Stimulated activated naive CD4-positive, alpha-beta T cell treated with Interleukin-2 at 50 U/mL for 16 hours (primary cell): ENCODE results near the gene RAD51B.

Source experiments
- DNase-seq: peaks from one replicate; lab custom pipeline; 2025; lab: John Stamatoyannopoulos, UW

Gene RAD51B

DNA sequence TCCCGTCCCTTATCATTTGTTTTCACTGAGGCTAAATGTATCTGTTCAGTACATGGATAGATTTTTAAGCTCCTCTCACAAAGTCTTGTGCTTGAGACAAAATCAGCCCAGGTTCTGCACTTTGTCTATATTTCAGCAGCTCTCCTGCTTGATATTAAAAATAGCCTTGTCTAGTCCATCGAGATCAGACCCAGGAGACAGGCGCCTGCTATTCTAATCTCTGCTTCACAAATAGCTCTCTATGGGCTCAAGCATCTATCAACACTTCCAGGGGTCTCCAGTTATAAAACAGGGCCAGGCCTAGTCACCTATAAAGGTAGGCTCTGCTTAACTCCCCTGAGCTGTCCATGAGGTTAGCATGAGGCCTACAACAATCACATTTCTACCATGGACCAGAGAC, 910.8 kb downstream of the RAD51B start:
- no peak for DNase-seq

DNA sequence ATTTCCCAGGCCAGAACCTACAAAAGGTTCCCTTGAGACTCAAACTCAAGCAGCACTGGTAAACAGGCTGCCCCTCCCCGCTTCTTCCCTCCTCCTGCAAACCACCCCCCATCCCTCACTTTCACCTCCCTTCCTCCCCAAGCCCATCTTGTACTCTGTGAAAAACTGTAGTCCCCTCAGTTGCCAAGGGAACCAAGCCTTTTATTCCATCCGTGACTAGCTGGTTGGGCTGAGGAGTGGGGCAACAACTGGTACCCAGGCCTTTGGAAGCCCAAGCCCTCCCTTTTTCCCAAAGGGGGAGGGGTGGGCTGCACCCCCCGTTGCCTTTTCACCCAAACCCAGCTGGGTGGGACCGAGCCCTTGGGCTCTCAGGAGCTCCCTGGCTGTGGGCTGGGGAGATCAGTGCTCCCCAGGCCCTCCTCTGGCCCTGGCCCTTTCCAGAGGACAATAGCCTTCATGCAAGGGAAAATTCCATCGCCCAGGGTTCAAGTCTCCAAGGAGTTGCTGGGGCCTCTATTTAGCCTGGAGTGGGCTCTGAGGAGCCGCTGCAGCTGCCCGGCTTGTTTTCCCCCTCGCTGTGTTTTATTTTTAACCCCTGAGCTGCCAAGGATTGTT, 911.3 kb downstream of the RAD51B start:
- DNase-seq, result no peak

DNA sequence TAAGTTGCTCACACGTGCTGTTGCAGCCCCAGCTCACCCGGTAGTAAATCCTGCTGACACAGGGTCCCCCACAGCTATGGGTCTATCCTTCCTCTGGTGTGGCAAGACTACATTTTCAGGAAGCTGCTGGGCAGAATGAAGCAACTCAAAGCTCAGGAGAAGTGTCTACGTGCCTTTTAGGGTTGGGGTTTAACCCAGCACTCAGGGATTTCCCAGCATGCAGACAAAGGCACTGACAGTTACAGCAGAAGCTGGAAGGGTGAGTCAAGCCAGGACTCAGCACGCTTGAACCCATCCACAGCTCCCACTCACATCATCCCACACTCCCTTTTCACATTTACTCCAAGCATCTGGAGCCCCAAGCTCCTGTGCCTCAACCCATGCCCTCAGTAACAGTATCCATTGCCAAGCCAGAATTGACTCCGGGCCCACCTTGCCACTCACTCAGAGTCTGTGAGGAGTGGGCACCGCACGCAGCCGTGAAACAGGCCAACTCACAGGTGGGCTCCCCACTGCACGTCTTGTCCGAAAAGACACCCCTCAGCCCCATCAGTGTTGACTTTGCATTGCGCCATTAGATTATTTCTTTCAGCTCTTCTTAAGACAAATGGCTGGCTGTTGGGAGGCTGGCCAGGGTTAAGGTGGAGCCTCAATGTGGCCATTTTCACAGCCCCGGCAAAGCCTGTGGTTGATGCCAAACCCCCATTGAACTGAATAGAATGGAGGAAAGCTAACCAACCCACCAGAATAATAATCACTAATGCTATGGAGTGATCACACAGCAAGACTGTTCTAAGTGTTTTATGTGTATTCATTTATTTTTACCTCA, 913.7 kb downstream of the RAD51B start:
- no peak for DNase-seq

DNA sequence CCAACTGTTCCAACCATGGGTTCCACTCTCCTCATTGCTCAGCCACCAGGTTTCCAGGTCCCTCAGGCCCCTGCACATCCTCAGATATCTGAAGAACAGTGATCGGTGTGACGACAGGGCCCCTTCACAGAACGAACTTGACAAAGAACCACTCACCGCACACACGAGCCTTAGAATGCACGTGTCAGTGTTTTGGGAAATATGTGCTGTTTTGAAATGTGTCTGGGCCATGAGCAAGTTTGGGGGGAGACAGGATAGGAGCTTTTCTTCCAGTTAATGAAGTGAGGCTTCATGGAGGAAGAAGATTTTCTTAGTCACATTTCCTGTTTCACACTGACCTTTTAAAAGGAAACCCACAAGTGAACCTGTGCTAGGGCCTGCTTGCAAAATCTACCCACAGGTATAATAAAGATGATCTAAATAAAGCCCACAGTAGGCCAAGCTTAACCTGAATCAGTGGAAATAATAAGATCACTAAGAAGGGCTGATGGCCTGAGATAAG, 914.7 kb downstream of the RAD51B start:
- peak; percentile 19 for DNase-seq

DNA sequence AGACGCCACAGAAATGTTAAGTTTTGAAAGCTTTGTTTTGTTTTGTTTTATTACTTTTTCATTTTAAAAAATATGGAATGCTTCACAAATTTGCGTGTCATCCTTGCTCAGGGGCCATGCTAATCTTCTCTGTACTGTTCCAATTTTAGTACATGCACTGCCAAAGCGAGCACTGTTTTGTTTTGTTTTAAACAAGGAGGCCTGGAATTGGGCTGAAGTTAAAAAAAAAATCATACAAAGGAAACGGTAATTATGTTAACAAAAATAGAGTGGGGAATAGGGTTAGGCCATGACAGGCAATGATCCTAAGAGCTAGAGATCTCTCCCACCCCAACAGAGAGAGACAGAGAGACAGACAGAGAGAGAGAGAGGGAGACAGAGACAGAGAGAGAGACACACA, 916.3 kb downstream of the RAD51B start:
- no peak for DNase-seq

DNA sequence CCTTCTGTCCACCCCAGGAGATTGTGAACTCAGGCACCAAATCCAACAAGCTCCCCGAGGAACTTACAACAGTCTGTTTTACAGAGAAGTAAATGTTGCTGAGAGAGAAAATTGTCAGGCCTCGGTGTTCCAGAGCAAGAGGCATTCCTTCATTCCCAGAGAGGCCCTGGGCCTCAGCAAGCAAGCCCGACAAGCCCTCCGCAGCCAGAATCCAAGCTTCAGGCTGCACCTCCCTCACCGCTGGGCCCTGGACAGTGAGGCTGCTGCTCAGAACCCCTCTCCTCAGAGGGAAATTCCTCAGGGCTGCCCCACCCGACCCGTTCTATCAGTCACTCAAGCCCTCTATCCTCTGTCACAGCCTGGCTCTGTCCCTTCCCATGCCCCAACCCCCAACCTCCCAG, 916.9 kb downstream of the RAD51B start:
- DNase-seq, result no peak

DNA sequence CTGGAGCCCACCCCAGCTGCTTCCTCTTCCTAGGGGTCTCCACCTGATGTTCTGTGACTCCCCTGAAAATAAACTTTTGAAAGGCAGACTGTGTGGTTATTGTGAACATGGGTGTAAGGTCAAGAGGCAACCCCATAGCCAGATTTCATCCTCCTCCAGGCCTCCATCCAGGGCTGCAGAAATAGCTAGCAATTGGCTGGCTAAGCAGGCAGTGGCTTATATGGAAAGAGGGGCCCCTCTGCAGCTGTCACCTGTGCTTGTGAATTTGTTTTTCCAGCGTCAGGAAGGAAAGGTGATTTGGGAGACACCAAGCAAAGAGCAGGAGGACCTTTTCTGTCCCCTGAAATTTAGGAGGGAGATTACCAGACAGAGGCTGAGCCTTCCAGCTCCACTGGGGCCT, 917.5 kb downstream of the RAD51B start:
- DNase-seq, result no peak

DNA sequence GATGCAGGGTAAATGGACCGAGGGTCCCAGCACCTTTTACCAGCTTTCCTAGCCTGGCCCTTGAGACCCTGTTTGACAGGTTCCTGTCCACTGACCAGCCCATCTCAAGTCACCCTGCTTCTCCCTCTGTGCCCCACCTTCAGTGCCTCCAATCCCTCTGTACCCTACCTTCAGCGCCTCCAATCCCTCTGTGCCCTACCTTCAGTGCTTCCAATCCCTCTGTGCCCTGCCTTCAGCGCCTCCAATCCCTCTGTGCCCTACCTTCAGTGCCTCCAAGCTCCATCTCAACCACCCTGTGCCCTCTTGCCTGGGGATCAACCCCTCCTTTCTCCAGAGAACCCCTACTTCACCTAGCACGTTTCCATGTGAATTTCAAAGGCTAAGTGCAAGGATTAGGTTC, 919.0 kb downstream of the RAD51B start:
- DNase-seq, result no peak

DNA sequence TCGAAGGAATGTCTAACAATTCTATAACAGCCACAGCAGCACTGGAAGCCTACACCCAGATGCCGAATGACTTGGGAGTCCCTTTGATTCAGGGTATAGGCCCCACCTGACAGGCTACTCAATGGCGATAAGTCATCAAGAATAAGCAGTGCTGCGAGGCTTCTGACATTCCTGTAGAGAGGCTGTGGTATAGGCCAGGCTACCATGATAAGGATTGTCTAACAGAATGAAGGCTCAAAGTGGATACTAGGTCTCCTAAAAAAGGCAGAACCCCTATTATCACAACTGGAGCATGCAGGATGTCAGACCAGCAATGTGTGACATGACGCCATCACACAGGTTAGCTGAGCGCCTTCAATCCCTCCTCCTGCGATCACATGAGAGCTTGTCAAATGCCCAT, 920.1 kb downstream of the RAD51B start:
- no peak for DNase-seq

DNA sequence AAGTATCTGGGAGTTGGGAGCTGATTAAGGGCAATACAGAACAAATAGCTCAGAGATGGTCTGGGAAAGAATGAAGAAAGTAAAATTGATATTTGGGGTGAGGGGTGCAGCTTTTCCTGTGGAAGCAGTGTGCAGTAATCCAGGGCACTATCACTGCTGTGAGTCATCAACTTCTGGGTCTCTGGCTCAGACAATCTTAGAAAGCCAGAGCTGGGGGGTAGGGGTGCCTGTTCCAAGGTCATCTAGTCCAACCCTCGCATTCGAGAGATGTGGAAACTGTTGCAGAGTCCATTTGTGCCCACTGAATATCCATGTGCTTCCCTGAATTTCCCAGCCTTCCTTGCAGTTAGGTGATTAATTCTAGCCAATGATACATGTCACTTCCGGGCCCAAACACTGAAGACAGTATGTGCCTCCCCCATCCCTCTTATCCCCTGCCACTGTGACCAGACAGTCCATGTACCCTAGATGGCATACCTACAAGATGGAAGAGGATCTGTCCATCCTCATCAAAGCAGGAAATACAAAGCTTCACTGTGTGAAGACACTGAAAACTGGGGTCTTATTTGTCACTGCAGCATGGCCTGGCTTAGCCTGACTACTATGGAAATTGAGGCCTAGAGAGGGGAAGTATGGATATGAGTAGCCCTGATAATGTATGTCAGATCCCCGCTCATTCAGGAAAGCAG, 921.4 kb downstream of the RAD51B start:
- no peak for DNase-seq

DNA sequence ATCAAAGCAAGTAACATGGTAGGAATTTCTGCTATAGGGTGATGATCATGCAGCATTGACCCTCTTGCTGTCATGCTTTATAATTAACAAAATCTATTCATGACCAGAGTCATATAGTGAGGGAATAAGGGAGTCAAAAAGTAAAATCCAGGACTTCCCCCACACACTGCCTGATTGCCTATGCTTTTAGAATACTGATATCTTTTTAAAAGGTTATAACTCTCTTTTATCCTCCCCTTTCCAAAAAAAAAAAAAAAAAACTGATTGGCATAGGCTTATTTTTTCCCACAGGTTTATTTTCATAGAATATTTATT, 921.9 kb downstream of the RAD51B start:
- DNase-seq, result no peak

DNA sequence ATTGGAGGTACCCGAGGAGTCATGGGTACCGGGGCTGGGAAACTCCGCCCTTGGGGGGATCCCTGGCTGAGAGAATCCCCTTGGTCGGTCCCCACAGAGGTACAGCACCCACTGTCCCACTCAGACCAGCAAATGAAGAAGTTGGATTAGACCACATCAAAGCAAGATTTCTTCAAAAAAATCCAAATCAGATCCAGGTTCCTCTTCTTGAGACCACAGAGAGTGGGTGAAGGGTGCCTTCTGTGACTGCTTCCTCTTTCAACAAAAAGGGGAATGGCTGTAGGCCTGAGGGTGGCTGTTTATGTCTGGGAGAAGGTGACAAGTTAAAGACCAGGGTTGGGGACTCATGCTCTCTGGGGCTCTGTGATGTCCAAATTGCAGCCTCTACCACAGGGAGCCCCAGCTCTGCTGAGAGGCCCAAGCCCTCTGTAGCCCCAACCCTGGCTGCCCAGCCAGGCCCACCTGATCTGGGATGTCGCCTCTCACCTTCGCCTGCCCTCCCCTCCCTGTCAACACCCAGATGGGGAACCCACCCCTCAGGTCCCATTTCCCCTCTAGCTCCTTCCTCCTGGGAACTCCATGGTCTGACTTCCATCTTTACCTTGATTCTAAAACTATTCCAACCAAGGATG, 922.4 kb downstream of the RAD51B start:
- DNase-seq, result no peak

DNA sequence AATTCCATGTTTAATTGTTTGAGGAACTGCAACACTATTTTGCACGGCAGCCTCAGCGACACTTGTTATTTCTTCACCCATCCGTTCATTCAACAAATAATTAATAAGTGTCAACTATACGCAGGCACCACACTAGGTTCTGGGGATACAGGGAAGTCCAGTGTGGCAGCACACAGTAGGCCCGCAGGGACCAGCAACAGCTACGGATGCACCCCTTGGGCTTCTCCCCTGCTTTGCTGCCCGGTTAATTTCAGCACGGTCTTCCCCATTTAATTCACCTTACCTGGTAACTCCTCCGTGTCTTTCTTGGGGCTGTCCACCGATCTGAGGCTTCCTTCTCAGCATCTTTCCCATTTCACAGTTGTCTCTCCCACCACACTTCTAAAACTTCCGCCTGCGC, 925.0 kb downstream of the RAD51B start:
- DNase-seq, result no peak

DNA sequence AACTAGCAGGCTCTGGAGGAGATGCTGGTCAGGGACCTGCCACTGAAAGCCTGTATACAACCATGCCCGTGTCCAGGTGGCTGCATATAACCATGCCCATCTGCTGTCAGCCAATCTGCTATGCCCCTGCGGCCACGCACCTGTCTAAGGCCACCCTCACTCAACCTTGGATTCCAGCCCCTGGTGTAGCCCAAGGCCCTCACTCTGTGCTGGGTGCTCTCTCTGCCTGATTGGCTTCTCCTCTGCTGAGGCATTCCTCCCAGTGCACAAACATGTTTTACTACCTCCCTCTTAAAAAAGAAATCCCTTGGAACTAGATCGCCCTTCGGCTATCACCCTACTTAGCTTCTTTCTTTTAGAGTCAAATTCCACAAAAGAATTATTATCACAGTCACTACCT, 927.8 kb downstream of the RAD51B start:
- DNase-seq, result no peak

DNA sequence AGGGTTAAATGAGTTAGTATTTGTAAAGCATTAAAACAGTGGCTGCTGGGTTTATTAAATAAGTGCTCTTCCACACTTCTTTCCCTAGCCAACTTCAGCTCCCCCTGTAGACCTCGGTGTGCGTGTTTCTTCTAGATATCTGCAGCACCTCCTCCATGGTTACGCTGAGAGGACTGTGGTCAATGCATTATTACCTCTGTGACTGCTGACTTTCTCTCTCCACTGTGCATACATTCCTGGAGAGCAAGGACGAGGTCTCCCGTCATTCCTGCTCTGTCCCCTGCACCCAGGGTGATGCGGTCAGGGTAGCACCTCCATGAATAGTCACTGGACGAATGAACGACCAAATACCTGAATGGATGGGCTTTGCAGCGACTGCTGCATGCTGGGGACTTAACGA, 928.7 kb downstream of the RAD51B start:
- no peak for DNase-seq

DNA sequence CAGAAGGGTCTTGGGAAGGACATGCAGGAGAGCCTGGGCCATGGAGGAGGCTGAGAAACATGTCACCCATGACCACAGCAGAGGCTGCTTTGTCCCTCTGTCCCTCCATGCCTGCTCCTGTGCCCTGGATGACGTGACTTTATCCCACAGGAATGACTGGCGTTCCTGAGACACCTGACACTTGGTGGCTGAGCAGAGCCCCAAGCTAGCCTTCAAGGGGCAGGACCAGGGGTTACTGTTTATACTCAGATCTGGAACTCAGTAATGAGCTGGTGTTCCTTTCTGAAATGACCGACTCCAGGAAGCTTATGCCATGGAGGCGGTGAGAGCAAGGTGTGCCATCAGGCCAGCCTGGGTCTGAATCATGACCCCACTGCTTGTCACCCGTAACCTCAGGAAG, 929.1 kb downstream of the RAD51B start:
- no peak for DNase-seq

DNA sequence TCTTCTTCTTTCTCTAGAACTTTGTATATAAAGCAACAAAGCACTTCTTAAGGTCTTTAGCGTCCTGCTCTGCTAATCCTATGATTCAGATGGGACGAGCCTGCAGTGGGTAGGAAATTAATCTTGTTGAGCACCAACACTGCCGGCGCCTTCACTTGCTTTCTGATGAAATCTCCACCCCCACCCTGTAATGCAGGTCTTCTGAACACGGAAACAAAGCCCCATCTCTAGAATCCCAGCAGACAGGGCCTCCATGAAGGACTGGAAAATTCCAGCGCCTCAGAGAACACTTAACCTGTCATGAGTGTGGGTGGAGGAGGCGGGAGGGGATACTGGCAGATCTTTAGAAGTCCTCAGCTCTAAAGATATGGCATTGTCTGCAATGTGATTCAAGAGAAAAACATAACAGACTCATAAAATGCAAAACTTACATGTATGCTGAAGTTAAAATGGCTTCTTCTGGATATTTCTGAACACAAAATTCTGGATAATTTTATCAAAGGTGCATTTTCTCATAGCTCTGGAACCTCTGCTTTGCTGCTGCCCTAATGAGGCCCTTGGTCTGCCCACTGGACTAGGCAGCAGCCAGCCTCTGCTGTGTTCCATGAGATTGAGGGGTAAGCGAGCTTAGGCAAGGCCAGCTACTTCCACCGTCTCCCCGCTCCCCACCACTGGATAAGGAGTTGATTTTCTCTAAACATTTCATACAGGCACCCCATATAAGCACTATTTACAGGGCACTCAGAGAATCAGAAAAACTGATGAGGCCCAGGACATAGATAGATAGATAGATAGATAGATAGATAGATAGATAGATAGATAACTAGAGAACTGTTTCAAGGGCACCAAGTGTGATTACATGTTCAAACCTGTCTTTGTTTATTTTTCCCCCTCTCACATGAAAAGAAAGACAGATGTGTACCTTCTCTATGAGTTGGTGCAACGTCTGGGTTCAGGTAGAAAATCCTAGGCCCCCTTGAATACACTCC, 930.2 kb downstream of the RAD51B start:
- no peak for DNase-seq

DNA sequence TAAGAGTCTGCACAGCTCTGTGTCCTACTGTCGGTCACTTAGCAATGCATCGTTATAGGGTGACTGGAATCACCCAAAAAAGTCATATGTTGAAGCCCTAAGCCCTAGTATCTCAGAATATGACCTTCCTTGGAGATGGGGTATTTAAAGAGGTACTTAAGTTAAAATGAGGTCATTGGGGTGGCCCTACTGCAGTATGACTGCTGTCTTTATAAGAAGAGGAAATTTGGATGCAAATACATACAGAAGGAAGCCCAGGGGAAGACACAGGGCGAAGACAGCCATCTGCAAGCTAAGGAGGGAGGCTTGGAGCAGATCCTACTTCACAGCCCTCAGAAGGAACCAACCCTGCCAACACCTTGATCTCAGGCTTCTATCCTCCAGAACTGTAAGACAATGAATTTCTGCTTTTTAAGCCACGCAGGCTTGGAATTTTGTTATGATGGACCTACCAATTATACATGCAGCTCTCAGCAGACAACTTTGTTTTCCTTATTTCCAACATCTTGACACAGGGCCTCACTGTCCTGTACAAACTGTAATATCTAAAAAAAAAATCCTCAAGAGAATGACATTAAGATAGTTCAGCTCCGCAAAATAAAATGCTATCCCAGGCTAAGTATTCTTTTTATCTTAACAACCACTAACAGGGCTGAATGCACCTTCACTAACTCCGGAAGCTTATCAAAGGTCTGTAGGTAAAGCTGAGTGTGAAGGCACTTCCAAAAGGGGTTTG, 932.9 kb downstream of the RAD51B start:
- no peak for DNase-seq

DNA sequence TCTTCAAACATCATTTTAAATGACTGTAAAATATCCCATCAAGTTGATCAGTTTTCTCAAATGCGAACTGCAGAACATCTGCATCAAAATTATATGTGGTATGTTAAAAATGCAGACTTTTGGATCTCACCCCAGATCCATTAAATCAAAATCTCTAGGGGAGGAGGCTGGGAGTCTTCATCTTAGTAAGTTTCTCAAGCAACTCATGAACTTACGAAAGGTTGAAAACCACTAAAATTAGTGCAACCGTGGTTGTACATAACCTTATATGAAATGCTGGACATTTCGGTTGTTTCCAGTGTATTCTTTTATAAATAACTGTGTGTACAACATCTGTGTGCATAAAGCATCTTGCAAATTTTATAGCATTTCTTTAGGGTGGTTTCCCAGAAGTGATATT, 934.1 kb downstream of the RAD51B start:
- DNase-seq, result no peak

DNA sequence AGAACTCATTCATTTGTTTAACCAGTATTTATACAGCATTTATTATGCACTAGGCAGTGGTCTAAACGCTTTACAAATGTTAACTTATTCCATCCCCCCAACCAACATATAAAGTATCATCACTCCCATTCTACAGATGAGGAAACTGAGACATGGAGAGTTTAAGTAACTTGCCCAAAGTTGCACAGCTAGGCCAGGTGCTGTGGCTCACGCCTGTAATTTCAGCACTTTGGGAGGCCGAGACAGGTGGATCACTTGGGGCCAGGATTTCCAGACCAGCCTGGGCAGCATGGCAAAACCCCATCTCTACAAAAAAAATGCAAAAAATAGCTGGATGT, 935.4 kb downstream of the RAD51B start:
- no peak for DNase-seq

DNA sequence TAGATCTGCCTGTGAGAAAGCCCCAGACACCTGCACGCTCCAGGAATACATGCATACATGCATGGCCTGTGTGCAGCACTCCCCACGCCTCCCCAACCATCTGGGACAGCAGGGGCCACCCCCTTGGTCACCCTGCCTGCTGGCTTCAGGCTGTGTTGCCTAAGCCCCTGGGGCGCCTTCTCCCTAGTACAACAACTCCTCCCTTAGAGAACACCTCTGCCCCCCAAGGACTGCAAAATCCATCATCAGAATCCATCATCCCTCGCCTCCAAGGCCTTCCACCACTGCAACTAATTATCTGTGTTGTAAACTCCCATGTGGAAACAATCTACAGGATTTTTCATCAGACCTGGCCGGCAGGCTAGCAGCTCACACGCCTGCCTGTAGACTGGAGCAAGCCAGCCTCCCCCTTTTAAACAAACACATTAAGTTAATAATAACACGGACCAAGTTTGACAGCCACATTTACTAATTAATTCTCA, 936.5 kb downstream of the RAD51B start:
- DNase-seq, result no peak
